Renal pelvis (tissue), 12 donors: ENCODE data around the gene LHFPL3. TPM values are rescaled to one million over a fixed set of nuclear protein-coding genes. Genes with fewer than 3 reads are reported as not detected.
"Not testable (repeated sequence)": the region's sequence is repeated elsewhere in the genome, so short reads cannot be mapped to it uniquely, and the experiment has no call there.

Experiments
- DNase-seq: peaks from one replicate; pipeline ENCODE4 v3.0.0-alpha.2; 2013
- long read RNA-seq, 16 experiments: transcript quantifications; one replicate each; lab custom pipeline, GENCODE V29; 2026
- polyA plus RNA-seq, 3 donors: library from polyadenylated mRNA; unstranded; fragments of 120-200 nt; gene quantifications; one replicate each; pipeline ENCODE4 v1.2.1, GENCODE V29; 2013; ENCODE audit not compliant: insufficient read length in 3 of 3

Gene LHFPL3
- 1 to 10 TPM; 4.6 to 9.1 (median 6.2) TPM for polyA plus RNA-seq
- long read RNA-seq, donor 1, partial matches to known transcripts: 57 of 62 reads
- long read RNA-seq, donor 1, other reads (novel, unspliced or antisense): 5 of 62 reads
- long read RNA-seq, donor 2, partial matches to known transcripts: 65 of 86 reads
- long read RNA-seq, donor 2, other reads (novel, unspliced or antisense): 21 of 86 reads
- long read RNA-seq, donor 3, partial matches to known transcripts: 25 of 32 reads
- long read RNA-seq, donor 3, other reads (novel, unspliced or antisense): 7 of 32 reads
- long read RNA-seq, donor 4, partial matches to known transcripts: 45 of 54 reads
- long read RNA-seq, donor 4, other reads (novel, unspliced or antisense): 9 of 54 reads
- long read RNA-seq, donor 5, partial matches to known transcripts: 19 of 24 reads
- long read RNA-seq, donor 5, other reads (novel, unspliced or antisense): 5 of 24 reads
- long read RNA-seq, donor 6, partial matches to known transcripts: 124 of 135 reads
- long read RNA-seq, donor 6, other reads (novel, unspliced or antisense): 11 of 135 reads
- long read RNA-seq, donor 7: 0 reads
- long read RNA-seq, donor 8: 0 reads
- long read RNA-seq, donor 9, partial matches to known transcripts: 53 of 74 reads
- long read RNA-seq, donor 9, other reads (novel, unspliced or antisense): 21 of 74 reads
- long read RNA-seq, donor 10: 0 reads
- long read RNA-seq, donor 11, partial matches to known transcripts: 63 of 63 reads
- long read RNA-seq, donor 11, other reads (novel, unspliced or antisense): 0 of 63 reads
- long read RNA-seq, donor 12, partial matches to known transcripts: 66 of 66 reads
- long read RNA-seq, donor 12, other reads (novel, unspliced or antisense): 0 of 66 reads
- long read RNA-seq, donor 13, partial matches to known transcripts: 79 of 79 reads
- long read RNA-seq, donor 13, other reads (novel, unspliced or antisense): 0 of 79 reads
- long read RNA-seq, donor 14: 0 reads
- long read RNA-seq, donor 15, partial matches to known transcripts: 93 of 121 reads
- long read RNA-seq, donor 15, other reads (novel, unspliced or antisense): 28 of 121 reads
- long read RNA-seq, donor 16: 0 reads

- DNase-seq: peak; percentile 15
These were observed at the start of gene LHFPL3 for GRCh38 chr7:104328296-104328969. Gene LHFPL3 (plus strand): TSS chr7:104328603.

- not testable (repeated sequence) for DNase-seq
These were observed 46.7 kb upstream of the LHFPL3 start for GRCh38 chr7:104281685-104282084.

DNA sequence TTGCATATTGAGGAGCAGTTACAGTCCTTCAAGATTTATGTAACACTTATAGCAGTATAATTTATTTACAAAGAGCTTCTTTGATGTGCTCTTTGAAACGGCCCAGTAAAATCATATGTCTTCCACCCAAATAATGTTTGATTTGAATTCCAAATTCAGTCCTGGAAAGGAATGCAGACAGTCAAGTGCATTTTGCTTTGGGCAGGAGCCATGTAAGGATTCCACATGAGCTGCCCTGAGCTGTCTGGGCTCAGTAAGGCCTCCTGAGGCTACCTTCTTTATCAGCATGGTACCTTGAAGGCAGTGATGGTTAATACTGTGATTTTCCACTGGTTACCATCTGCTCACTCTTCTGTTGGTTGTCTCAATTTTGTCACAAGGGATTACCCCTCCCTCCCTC is 41.6 kb upstream of the LHFPL3 start:
- DNase-seq: no peak

DNA sequence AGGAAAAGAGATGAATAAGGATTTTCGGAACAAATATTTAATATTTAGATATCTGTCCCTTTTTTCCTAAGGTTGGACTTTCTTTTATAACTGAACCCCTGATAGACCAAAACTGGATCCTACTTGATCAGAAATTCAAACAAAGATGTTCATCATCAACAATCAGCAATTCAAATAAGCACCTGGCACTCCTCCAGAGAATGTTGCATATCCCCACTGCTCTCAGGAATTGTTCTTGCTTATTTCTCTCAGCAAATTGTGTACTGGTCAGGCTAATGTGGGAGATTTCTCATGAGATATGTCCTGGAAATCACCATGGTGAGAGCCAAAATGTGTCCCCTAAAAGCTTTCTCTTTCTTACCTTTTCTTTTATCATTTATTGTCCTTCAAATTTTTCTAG is 40.3 kb upstream of the LHFPL3 start:
- no peak for DNase-seq

GRCh38 chr7:104294291-104294690 is 34.1 kb upstream of the LHFPL3 start:
- no peak for DNase-seq

GRCh38 chr7:104296266-104296665 is 32.1 kb upstream of the LHFPL3 start:
- no peak for DNase-seq

DNA sequence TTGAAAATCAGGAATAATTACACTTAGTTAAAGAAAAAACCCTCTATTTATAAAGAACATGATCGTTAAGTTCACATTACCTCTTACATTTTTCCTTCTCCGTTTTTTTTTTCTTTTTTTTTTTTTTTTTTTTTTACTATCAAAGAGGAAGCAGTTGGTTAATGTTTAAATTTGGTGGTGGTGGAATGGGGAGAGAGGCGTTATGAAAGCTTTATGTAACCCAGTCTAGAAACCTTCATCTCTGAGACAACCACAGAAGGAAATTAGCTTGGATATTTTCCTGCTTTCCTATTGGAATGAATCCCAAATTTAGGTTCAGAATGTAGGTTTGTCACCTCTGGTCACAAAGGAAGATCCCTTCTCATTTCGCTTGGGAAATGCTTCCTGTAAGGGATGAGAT is 31.5 kb upstream of the LHFPL3 start:
- DNase-seq: no peak

GRCh38 chr7:104299323-104299722 is 29.1 kb upstream of the LHFPL3 start:
- DNase-seq: no peak

- no peak for DNase-seq
These were observed 28.6 kb upstream of the LHFPL3 start for GRCh38 chr7:104299777-104300176.

- no peak for DNase-seq
These were observed 21.6 kb upstream of the LHFPL3 start for GRCh38 chr7:104306793-104307192.

DNA sequence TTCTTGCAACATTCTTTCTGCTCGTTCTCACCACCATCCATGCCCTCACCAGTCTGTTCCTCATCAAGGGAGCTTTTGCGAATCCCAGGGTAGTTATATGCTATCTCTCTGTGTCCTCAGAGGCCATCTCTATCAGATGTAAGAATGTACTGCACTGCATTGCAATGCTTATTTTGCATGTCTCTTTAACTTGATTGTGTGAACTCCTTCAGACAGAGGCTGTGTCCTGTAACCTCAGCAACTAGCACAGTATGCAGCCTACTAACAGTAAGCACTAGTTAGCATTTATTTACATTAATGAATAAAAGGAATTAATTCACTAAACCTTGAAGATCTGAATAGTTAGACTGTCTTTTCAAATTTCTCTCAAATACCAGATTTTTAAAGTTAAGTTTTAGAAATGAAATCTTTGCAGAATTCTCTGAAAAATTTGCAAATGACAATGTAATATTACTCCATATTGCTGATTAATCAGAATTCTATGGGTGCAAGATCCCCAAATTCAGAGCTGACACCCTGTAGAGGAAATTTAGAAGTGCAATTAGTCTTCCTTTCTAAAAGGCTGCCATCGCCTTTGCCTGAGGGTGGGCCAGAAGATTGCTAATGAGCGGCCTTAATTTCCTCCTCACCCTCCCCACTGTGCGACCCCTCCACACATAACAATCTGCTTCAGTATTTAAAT is 10.3 kb upstream of the LHFPL3 start:
- no peak for DNase-seq

DNA sequence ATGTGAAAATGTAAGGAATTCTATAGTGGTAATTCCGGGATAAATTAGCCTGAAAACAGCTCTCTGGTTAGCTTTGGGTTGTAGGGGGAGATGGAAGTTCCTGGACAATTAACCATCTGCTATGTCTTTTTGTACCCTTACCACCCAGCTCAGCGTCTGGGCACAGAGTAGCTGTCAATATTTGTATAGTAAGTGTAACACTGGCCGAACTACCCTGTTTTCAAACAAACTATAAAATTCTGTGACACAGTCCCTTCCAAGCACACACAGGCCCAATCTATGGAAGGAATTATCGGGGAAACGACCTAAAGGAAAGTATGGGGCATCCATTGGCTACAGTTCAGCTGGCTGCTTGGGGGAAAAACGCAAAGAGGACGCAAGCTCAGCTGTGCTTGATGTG is 869 bp upstream of the LHFPL3 start:
- DNase-seq: no peak

GRCh38 chr7:104327938-104328295 is 486 bp upstream of the LHFPL3 start:
- DNase-seq: no peak

DNA sequence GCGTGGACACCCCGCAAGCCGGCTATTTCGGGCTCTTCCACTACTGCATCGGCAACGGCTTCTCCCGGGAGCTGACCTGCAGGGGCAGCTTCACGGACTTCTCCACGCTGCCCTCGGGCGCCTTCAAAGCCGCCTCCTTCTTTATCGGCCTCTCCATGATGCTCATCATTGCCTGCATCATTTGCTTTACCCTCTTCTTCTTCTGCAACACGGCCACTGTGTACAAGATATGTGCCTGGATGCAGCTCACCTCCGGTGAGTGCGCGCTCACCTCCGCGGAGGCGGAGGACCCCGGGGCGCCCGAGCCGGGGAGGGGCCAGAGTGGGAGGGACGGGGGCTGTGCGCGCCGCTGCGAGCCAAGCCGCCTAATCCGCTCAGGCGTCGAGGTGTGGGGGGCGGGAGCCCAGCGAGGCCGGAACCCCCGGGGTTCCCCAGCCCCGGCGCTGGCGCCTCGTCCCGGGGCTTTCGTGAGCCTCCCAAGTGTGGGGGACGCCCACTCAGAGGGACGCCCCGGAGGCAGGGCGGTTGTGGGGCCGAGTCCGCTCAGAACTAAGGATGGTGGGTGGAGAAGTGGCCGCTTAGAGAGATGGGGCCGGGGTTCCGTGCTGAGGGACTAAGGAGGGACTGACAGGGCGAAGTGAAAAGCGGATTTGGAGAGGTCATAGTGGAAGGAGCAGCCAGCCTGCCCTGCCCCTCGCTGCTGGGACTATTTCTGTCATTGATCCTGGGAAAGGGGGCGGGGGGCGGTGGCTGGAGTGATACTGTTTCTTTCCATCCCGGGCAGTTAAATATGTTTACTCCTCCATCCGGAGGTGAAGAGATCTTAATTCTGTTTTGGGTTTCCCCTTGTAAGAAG is 795 bp downstream of the LHFPL3 start:
- no peak for DNase-seq

- no peak for DNase-seq
These were observed 13.1 kb downstream of the LHFPL3 start for GRCh38 chr7:104341546-104341945.

DNA sequence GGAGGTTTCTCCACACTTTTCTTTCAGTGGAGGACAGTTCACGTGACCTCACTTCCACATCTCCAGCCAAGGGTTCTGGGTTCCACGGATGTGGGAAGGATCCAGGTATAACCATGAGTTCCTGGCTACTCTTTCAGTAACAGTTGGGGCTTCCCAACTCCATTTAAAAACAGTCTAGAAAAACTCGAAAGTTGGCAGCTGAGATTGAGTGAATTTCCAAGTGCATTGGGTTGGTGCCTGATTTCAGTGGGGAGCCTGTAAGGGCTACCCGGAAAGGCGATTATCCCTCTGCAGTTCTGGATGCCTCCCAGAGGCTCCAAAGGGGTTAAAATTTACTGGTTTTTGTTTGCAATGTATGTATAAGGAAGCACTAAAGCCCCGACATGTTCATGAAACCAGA is 24.3 kb downstream of the LHFPL3 start:
- no peak for DNase-seq

GRCh38 chr7:104357166-104357565 is 28.8 kb downstream of the LHFPL3 start:
- DNase-seq: no peak

- no peak for DNase-seq
These were observed 30.2 kb downstream of the LHFPL3 start for GRCh38 chr7:104358446-104359132.

DNA sequence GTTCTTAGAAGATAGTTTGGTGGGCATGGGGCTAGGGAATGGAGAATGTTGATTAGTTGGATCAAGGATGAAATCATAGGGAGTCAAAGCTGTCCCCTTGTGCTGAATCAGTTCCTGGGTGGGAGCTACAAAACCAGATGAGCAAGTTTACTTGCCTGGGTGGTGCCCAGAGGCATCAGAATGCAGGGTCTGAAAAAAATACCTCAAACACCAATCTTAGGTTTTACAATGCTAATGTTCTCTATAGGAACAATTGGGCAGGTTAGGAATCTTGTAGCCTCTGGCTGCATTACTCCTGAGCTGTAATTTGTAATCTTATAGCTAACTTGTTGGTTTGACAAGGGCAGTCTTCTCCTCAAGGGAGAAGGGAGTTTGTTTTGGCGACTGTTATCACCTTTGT is 34.4 kb downstream of the LHFPL3 start:
- DNase-seq: no peak

DNA sequence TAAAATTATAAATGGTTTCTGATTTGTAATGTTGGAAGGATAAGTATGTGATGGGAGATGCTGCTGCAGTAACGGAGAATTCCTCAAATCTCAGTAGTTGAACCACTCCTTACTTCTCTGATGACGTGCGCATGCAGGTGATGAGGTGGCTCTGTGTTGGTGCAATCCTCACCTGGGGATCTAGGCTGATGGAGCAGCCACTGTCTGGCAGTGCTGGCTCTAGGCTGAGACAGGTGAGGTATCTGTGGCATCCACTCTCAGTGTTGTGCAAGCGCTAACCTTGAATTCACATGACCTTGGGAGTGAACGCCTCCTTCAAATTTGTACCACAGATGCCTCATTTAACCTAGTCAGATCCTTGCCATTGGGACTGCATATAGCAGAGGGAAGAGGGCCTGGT is 35.0 kb downstream of the LHFPL3 start:
- DNase-seq: no peak
